ENCODE measurements around the gene NVL. TPM values are rescaled to one million over a fixed set of nuclear protein-coding genes. Genes with fewer than 3 reads are reported as not detected.

Gene NVL
- total RNA-seq, 1 donor from 2014 or later = 34.6 TPM

DNA sequence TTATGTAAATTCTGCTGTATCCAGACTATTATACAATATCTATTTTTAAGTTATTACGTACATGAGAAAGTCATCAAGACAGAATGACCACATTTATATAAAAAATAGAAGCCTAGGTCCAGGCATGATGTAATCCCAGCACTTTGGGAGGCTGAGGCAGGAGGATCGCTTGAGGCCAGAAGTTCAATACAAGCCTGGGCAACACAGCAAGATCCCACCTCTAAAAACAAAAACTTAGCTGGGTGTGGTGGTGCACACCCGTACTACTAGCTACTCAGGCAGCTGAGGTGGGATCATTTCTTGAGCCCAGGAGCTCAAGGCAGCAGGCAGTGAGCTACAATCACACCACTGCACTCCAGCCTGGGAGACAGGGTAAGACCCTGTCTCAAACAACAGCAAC, 58.9 kb downstream of the NVL start:
- intact Hi-C loops (cut with DNase I) = no loop called here
- H3K27ac ChIP-seq = no peak overlapping the region
- no peaks in the 10 kb centered on the region for H3K27me3 ChIP-seq
- peaks cover 0 to 37% of the 10 kb centered on the region in 2 donors for H3K36me3 ChIP-seq
- TF ChIP-seq POLR2AphosphoS5 (IDR thresholded peaks at IDR 0.05; ENCODE audit: insufficient read depth in 1 of 2, low read depth in 1 of 2) = no peak
- DNase-seq (ENCODE audit: extremely low spot score in 2 of 2) = no peak
- no peaks in the 10 kb centered on the region for H3K9me3 ChIP-seq
- no peak overlapping the region for H3K4me3 ChIP-seq
- no peaks in the 10 kb centered on the region for H3K4me1 ChIP-seq

- peaks cover 0 to 14% of the 10 kb centered on the region in 2 donors for H3K36me3 ChIP-seq
- intact Hi-C loops (cut with DNase I) = no loop called here
Observed at GRCh38 chr1:224267925-224268324, 62.0 kb downstream of the NVL start.

DNA sequence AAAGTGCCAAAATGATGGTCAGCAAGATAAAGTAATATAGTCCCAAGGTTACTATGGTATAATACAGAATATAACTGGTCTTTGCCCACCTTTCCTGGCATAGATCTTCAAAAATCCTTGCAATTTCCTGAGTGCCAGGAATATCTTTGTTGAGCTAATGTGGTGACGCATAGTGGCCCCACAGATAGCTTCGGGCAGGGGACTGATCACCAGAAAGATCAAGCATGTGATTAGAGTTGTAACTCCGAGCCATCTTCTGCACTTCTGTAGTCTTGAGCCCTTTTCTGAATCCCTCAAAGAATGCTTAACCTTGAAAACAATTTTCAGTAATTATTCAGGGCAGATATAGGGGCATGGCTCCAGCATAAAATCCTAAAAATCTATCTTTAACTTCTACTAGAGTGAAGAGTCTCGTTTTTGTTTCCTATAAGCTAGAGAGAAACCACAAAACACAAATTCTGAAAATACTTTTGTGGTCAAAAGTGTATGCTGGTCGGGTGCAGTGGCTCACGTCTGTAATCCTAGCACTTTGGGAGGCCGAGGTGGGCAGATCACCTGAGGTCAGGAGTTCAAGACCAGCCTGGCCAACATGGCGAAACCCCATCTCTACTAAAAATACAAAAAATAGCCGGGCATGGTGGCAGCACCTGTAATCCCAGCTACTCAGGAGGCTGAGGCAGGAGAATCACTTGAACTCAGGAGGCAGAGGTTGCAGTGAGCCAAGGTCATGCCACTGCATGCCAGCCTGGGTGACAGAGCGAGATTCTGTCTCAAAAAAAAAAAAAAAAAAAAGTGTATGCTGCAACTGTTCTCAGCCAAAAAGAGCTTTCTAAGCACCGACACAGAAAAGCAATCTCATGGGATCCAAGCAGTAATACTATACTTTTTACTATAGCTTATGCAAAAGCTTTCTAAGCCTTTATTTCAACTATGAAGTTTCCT, 62.8 kb downstream of the NVL start:
- no peak overlapping the region for H3K27ac ChIP-seq
- no peaks in the 10 kb centered on the region for H3K4me1 ChIP-seq
- no peak overlapping the region for H3K4me3 ChIP-seq
- TF ChIP-seq POLR2A (IDR thresholded peaks at IDR 0.05) (no peak), POLR2AphosphoS5 (IDR thresholded peaks at IDR 0.05; ENCODE audit: insufficient read depth in 1 of 2, low read depth in 1 of 2) (no peak), CTCF (IDR thresholded peaks at IDR 0.05) (no peak)
- intact Hi-C loops (cut with DNase I) = no loop called here
- no peaks in the 10 kb centered on the region for H3K27me3 ChIP-seq
- DNase-seq (ENCODE audit: extremely low spot score in 2 of 2) = no peak
- peaks cover 0 to 11% of the 10 kb centered on the region in 2 donors for H3K36me3 ChIP-seq
- no peaks in the 10 kb centered on the region for H3K9me3 ChIP-seq

More at GRCh38 chr1:224267925-224268324, 62.0 kb downstream of the NVL start:
- H3K27me3 ChIP-seq = no peaks in the 10 kb centered on the region
- no peak overlapping the region for H3K4me3 ChIP-seq
- no peak for DNase-seq (ENCODE audit: extremely low spot score in 2 of 2)
- H3K27ac ChIP-seq = no peak overlapping the region
- no peaks in the 10 kb centered on the region for H3K4me1 ChIP-seq
- no peaks in the 10 kb centered on the region for H3K9me3 ChIP-seq
- TF ChIP-seq POLR2A (IDR thresholded peaks at IDR 0.05) (no peak), POLR2AphosphoS5 (IDR thresholded peaks at IDR 0.05; ENCODE audit: insufficient read depth in 1 of 2, low read depth in 1 of 2) (no peak), CTCF (IDR thresholded peaks at IDR 0.05) (no peak)

DNA sequence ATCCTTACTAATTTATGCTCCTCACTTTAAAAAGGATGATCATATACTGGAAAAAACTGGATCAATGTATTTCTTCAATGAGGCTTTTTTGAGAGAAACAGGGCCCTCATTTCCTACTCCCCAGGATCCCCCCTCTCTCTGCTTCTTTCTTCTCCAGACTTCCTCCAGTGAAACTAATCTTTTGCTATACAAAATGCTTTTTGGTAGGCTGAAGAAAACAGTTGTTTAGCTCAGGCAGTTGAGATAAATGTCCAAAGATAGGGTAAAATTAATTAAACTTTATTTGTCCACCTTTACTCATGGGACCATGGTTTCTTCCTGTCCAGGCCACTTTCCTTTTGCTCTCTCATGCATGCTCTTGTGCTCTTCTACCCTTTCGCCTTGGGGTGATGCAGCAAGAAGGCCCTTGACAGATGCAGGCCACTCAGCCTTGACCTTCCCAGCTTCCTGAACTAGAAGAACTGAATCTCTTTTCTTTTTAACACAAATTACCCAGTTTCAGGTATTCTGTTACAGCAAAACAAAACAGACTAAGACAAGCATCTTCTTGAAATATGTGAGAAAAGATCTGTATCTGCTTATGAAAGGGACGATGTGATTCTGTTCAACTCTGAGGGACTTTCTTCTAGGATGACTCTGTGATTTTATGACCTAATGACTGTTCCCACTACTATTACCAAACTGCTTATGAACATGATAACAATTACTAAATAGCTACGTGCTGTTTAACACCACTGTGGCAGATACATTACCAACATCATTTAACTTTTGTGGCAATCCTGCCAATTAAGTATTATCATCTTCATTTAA, 63.7 kb downstream of the NVL start:
- Histone ChIP-seq H3K27ac (no peak overlapping the region), H3K4me3 (no peak overlapping the region), H3K27me3 (no peaks in the 10 kb centered on the region), H3K9me3 (no peaks in the 10 kb centered on the region), H3K36me3 (peaks cover 0 to 4% of the 10 kb centered on the region in 2 donors), H3K4me1 (no peaks in the 10 kb centered on the region)
- intact Hi-C loops (cut with DNase I) = no loop called here
- no peak for TF ChIP-seq CTCF (IDR thresholded peaks at IDR 0.05)
- no peak for TF ChIP-seq POLR2A (IDR thresholded peaks at IDR 0.05)
- TF ChIP-seq POLR2AphosphoS5 (IDR thresholded peaks at IDR 0.05; ENCODE audit: insufficient read depth in 1 of 2, low read depth in 1 of 2) = no peak
- DNase-seq (ENCODE audit: extremely low spot score in 2 of 2) = no peak

DNA sequence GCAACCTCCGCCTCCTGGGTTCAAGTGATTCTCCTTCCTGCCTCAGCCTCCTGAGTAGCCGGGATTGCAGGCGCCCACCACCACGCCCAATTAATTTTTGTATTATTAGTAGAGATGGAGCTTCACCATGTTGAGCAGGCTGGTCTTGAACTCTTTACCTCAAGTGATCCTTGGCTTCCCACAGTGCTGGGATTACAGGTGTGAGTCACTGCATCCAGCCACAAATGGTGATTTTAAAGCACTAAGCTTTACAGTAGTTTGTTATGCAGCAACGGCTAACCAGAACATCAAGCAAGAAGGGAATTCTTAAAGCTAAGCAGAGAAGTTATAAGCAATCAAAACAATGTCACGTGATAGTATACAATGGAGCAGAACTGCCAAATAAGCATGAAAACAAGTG, 65.7 kb downstream of the NVL start:
- TF ChIP-seq CTCF (IDR thresholded peaks at IDR 0.05) = no peak
- no peak for TF ChIP-seq POLR2A (IDR thresholded peaks at IDR 0.05)
- no peak for TF ChIP-seq POLR2AphosphoS5 (IDR thresholded peaks at IDR 0.05; ENCODE audit: insufficient read depth in 1 of 2, low read depth in 1 of 2)
- DNase-seq (ENCODE audit: extremely low spot score in 2 of 2) = no peak
- Histone ChIP-seq H3K27ac (no peak overlapping the region), H3K4me3 (no peak overlapping the region), H3K36me3 (peaks cover 0 to 4% of the 10 kb centered on the region in 2 donors), H3K4me1 (no peaks in the 10 kb centered on the region), H3K27me3 (no peaks in the 10 kb centered on the region), H3K9me3 (no peaks in the 10 kb centered on the region)
- intact Hi-C loops (cut with DNase I) = no loop called here

Data from vagina (tissue), 2 donors.